ENCODE measurements around the gene RGL4.
"Not testable (repeated sequence)": the region's sequence is repeated elsewhere in the genome, so short reads cannot be mapped to it uniquely, and the experiment has no call there.

Gene RGL4, protein sequence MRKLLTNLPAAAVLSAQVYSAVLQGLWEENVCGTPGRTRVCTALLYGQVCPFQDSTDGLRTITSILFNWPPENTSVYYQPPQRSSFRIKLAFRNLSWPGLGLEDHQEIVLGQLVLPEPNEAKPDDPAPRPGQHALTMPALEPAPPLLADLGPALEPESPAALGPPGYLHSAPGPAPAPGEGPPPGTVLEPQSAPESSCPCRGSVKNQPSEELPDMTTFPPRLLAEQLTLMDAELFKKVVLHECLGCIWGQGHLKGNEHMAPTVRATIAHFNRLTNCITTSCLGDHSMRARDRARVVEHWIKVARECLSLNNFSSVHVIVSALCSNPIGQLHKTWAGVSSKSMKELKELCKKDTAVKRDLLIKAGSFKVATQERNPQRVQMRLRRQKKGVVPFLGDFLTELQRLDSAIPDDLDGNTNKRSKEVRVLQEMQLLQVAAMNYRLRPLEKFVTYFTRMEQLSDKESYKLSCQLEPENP

DNA sequence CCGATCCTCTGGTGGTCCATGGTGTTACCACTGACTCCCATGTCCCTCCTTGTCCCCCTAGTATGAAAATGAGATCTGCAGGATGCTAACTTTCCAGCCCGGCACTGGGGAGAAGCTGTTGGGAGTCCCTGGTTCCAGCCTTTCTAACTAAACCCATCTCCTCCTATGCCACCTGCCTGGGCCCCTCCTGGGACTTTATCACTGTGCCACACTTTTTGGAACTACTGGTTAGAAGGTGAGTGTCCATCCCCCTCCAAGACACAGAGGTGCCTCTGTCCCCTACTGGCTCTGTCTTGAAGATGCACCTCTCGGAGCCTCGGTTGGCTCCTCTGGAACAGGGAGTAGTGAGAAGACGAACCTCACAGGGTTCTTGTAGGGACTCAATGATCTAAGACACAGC is at the start of gene RGL4:
TSS of gene RGL4 (plus strand) at position 301 of the 400 bp plus-strand sequence. CDS start 1,018 bp downstream, outside the sequence.
- no peak for DNase-seq

DNA sequence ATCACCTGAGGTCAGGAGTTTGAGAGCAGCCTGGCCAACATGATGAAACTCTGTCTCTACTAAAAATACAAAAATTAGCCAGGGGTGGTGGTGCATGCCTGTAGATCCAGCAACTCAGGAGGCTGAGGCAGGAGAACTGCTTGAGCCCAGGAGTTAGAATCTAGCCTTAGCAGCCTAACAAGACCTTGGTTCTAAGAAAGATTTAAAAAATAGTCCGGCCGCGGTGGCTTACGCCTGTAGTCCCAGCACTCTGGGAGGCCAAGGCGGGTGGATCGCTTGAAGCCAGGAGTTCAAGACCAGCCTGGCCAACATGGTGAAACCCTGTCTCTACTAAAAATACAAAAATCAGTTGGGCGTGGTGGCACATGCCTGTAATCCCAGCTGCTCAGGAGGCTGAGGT is 44.3 kb upstream of the RGL4 start:
- DNase-seq, result not testable (repeated sequence)

DNA sequence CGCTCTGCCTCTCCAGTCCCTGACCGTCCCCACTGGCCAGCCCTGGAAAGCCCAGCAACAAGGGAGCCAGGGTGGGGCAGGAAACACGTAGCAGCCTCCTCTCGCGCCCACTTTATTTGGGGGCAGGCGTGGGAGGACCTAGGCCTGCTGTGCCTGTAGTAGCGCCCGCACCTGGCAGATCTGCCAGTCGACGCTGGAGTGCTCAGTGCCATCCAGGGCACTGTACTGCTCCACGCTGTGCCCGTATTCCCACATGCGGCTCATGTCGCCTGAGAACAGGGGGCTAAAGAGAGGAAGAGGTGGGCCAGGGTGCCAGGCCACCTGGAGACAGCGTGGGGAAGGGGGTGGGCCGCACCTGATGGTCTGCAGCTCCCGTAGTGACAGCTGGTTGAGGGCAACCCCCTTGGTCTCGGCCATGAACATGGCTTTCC is 41.7 kb upstream of the RGL4 start:
- no peak for DNase-seq

DNA sequence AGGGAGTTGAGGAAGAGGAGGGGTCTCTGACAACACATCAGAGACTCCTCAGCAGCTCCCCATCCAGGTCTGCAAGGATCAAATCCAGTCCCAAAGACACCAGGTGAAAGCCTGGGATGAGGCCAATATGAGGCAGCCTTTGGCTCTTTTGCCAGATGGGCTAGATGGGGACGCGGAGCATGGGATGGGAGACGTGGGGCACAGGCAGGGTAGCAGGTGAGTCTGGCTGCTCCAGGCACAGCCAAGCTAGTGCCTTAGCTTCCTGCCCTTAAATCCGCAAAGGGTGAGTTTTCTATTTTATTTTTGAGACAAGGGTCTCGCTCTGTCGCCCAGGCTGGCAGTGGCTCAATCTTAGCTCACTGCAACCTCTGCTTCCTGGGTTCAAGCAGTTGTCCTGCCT is 39.1 kb upstream of the RGL4 start:
- no peak for DNase-seq

DNA sequence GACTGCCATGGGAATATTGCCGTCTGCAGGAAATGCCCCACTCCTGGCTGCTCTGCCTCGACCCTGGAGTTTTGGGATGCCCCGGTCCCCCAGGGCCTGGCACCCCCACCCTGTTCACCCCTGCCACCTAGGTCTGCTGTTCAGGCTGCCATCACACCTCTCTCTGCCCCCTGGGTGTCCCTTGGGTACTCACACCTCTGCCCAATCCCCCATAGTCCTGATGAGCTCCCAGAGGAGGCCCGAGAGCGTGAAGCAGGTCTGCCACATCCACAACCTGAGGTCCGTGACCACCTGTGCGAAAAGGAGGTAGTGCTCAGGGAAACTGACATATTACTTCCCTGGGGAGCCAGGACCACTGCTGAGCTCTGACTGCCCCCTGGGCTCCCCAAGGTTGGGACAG is 38.5 kb upstream of the RGL4 start:
- DNase-seq, result no peak

DNA sequence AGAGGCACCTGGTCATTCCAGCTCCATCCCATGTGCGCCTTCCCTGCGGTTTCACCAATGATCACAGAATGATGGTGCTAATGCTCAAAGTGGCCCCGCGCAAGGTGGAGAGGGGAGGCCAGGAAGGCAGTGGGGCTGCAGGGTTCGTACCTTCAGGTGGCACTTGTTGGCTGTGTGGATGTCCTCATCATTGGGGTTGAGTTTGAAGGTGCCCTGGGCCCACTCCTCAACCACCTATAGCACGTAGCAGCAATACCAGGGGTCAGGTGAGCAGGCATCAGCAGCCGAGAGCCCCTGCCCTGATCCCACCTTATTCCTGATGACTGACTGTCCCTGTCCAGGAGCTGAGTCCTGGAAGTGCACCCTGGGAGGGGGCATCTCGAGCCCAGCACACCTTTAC is 38.1 kb upstream of the RGL4 start:
- no peak for DNase-seq

DNA sequence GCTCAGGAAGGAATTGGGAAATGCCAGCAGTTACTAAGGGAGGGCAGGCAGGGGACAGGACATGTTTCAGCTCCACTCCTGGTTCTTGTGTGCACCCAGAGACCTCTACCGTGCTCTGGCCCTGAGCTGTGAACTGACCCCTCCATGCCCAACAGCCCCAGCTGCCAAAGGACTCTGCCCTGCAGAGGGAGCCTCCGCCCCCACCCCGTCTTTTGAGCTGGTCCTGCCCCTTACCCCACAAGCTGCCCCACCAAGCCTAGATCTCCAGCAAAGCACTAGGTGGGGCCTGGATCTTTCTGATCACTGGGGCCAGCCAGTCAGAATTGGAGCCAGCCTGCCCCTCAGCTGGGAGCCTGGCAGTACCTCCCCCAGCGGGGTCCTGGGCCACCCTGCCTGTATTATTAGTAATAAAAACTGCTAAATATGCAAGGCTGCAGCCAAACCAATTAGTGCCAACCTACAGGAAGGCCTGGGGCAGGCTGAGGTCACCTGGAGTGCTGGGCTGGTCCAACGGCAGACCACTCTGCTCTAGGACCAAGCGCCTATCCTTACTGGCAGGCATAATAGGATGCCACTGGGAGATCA is 34.8 kb upstream of the RGL4 start:
- DNase-seq, result no peak

DNA sequence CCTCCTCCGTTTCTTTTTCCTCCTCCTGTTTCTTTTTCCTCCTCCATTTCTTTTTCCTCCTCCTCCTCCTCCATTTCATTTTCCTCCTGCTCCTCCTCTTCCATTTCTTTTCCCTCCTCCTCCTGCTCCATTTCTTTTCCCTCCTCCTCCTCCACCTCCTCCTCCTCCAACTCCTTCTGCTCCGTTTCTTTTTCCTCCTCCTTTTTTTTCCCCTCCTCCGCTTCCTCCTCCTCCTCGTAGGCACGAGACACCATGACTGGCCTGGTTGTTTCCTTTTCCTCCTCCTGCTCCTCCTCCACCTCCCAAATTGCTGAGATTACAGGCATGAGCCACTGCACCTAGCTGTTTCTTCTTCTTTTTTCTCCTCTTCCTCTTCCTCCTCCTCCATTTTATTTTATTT is 33.1 kb upstream of the RGL4 start:
- DNase-seq, result no peak

DNA sequence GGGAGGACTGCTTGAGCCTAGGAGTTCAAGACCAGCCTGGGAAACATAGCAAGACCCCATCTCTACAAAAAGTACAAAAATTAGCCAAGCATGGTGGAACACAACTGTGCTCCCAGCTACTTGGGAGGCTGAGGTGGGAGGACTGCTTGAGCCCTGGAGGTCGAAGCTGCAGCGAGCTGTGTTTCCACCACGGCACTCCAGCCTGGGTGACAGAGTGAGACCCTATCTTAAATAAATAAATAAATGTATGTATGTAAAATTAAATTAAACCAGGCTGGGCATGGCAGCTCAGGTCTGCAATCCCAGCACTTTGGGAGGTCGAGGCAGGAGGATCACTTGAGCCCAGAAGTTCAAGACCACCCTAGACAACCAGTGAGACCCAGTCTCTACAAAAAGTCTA is 30.4 kb upstream of the RGL4 start:
- DNase-seq, result not testable (repeated sequence)

DNA sequence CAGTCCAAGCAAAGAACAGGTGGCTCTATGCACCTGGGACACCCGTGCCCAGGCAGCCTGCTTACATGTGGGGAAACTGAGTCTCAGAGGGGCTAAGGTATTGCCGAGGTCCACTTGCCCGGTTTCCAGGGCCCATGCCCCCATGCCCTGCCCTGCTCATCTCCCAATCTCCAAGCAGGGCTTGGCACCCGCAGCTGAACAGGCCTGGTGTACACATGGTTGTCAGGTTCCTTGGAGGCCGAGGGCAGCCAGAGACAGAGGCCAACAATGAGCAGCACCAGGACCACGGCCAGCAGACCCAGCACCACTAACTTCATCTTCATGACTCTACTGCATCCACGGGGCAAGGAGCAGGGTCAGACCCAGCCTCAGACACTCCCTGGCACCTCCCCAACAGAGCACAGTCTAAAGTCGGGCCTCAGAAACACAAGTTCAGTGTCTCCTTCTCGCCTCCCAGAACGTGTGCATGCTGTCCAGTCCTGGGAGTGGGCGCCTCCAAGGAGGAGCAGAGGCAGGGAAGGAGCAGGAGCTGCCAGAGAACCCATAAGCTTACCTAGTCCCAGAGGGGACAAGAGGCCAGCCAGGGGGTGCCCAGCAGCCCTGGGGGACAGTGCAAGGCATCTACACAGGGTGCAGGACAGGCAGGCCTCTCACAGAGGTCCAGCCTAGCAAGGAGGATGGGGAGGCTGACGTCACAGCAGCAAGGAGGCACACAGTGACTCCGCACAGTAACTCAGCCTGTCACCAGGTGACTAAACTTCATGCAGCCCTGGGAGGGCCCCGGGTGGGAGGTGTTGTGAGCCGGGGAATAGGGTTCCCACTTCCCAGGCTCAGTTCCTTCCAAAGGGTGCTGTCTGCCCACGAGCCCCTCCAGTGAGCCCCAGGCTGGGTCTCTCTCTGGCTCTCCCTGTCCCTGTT is 20.2 kb upstream of the RGL4 start:
- DNase-seq, result no peak

DNA sequence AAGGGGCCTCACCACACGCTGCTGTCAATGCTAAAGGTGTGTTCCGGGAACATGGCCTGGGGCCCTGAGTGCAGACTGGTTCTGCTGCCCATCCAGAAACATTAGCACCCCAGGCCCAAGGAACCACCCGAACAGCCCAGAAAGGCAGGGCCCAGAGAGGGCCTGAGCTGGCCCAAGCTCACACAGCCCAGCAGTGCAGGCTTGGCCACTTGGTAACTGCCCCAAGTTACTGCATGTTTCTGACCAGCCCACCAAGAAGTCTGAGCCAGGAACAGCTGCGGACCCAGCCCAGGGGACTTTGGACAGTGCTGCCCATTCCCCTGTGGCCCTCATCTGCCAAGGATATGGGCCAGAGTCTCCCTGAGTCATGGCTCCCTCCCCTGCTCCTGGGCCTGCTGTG is 19.4 kb upstream of the RGL4 start:
- not testable (repeated sequence) for DNase-seq

DNA sequence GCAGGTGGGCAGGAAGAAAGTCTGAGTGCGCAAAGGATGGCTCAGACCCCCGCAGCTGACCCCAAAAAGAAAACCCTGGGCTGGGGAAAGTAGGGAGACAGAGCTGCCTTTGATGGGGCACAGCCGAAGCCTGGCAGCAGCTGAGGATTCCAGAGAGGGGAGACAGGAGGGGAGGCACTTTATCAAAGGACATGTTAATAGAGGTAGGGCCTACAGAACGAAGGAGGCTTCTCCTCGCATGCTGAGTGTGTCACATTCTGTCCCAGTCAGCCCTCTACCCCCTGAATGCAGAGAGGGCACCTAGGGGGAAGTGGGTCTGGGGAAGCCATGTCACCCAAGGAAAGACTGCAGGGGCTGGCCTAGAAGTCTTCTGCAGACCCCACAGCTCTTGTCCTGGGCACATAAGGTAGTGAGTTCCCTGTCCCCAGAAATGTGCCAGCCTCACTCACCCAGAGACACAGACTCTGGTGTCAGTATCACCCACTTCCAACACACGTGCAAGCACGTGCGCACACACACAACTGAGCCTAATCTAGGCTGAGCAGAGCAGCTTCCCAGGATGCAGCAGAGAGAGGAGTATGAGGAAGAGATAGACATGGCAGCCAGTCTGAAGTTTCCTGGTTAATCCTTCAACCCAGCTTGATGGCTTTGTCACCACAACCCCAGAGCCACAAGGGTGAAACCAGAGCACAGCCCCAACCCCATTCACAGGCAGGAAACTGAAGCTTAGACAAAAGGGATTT is 18.3 kb upstream of the RGL4 start:
- DNase-seq, result not testable (repeated sequence)

DNA sequence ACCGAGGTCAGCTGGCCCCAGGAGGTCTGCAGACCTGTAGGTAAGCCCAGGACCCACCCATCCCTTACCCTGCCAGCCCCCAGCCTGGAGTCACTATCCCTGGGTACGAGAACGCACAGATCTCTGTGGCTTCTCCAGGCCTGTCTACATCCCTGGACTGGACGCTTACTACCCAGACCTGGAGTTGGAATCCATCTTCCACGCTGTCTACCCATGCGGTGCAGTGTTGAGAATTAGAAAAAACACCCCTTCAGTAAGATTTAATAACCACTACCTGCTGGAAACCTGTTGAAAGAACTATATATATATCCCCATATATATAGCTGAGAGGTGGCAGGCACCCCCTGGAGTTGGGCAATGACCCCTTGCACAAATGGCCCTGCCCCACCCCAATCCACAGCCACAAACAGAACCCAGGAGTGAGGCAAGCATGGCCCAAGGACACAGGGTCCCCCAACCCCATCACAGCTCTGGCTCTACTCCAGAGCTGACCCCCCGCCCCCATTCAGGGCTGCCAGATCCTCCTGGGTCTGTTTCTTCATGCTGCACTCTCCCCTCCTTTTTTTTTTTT is 17.7 kb upstream of the RGL4 start:
- no peak for DNase-seq

DNA sequence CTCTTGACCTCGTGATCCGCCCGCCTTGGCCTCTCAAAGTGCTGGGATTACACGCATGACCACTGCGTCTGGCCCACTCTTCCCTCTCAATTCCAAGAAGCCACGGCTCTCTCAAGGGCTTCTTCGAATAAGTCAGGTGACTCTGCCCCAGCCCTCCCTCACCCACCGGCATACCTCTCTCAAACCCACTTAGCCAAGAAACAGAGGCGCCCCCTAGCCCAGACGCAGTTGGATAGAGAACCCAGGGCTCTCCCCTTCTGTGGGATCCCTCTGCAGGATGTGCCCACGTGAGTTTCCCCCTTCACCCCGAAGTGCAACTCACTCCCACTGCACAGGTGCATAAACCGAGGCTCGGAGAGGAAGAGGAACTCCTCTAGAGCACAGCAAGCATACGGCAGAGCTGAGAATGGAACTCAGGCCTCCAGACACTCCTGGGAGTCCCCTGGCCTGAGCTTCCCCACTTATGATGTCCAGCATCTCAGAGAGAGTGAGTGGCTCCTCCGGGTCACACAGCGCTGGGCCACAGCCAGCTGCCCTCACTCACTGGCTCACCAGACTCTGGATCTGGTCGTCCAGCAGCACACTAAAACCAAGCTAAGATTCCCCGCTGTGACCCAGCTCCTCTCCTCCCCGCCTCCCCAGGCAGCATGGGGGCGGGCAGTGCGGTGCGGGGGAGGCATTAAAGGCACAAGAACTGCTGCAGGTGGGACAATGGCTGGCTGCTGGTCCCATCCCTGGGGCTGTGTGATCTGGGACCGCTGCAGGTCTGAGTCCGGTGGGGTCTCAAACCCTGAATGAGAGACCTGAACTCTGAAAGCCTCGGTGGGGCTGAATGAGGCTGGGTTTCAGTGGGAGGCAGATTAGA is 16.8 kb upstream of the RGL4 start:
- no peak for DNase-seq

DNA sequence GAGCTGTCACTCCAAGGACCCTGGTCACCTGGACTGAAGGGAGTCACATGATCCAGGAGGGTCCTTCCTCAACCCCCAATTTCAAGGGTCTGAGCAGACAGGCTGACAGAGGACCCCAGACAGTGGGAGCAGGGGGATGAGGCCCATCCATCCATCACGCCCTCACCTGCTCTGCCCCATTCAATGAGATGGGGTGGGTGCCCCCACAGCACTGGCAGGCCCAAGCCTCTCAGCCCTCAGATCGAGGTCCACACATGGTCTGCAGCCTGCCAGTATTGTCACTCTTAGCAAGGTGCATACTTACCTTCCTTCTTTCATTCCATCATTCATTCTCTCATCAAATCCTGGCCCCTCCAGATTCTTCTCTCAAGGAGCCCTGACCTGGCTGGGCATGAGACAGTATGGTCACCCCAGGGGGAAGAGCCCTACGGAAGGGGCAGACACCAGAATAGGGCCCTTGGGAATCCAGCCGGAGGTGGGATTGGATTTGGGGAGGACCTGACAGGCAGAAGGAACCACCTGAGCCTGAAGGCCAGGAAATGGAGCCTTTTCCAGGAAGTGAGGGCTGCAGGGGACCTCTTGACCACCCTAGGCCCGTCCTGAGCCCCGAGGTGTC is 15.8 kb upstream of the RGL4 start:
- DNase-seq, result not testable (repeated sequence)

DNA sequence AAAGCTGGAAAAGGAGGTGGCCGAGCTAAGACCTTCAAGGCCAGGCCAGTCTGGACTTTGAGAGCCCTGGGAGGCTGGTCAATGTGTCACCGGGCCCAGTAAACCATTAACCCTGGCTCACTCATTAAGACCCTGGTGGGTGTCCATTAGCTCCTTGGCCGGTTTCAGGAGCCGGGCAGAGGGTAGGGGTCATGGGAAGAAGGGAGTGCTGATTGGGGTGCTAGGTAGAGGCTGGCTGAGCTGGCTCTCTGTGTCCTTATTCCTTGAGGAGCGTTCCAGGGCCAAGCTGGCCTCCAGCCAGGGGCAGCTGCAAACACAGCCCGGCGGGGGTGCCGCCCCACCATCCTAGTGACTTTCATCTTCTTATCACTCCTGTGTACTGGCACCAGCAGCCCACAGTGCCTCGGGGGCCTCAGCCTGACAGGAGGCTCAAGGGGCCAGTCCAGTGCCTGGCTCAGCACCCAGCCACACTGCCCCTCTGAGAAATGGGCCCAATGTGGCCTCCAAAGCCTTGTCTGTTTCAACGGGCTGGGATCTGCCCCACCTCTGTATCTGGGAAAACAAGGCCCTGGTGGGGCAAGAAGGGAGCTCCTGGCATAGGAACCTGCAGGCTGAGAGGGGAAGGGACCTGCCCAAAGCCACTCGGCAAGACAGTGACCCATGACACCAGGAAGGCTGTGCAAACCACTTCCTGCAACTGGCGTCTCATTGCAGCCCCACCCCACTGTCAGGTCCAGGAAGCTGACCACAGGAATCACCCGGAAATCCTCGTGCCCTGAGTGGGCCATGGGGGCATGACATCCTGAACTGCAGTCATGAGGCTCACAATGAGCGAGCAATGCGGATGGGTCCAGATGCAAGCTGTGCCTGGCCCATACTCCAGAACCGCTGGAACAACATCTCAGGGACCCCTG is 15.1 kb upstream of the RGL4 start:
- no peak for DNase-seq

DNA sequence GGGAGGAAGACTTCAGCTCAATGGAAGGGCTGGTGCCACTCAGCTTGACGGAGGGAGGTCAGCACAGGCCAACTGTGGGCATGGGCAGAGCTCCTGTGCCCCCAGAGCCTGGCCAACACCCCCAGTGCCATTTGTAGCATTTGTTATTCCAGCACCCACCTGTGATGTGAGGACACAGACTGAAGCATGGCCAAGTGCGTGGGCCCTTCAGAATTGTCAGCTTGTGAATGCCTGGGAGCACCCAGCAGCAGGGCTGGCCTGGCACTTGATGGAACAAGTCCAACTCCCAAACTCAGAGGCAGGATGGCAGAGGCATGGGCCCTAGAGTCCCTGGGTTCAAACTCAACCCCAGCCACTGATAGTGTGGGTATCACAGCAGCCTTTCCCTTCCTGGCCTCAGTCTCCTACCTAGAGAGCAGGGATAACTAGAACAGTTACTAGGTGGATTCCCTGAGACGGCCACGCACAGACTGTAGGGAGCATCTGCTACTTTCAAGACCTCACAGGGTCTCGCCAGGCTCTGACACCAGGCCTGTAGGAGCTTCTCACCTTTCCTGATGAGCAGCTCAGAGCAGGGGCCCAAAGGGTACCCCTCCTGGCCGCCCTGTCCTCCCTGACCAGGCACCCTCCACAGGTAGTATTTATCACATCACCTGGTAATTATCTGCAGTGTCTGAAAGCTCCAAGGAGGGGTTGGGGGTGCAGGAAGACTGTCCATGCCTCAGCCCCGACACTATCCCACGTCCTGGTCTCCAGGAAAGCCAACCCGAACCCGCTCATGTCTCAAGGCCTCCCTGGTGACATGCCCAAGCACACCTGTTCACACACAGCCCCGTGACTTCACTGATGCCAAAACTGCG is 13.7 kb upstream of the RGL4 start:
- DNase-seq, result not testable (repeated sequence)

DNA sequence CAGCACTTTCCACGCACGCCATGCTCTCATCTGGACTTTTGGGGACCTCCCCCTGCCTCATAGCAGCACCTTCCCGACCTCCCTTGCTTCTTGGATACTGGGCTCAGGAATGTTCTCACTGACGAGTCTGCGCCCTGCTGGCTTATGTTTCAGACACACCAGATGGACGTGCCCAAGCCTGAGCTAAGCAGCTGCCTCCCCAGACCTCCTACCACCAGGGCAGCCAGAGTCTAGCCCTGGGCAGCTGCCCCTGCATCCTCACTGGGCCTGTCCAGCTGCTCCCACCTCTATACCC is 13.2 kb upstream of the RGL4 start:
- no peak for DNase-seq

DNA sequence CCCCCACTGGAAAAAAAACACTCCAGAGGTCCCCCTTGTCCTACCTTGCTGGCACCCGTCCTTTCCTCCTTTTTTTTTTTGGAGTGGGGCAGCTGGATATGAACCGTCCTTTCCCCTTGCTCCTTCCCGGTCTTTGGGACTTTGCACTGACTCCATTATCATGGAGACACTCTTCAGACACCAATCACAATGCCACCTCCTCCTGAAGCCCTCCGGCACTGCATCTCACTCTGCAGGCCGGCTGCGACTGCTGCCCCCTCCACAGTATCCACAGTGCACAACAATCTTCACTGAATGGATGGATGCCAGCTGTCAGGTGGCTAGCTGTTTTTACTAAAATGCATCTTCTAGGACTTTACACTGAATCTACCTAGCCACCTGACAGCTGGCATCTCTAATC is 12.7 kb upstream of the RGL4 start:
- no peak for DNase-seq
